GM20000 (cell line): Measurements from ENCODE around the gene SETD1A.

Source experiments
- DNase-seq: peaks from one replicate; pipeline ENCODE4 v3.0.0; 2012; ENCODE audit warnings: low spot score
- CTCF ChIP-seq: IDR thresholded peaks from 2 replicates; pipeline ENCODE4 v1.5.1; 2012; ENCODE audit warnings: mild to moderate bottlenecking, control low read depth; ENCODE audit errors: extremely low read depth, missing control alignments

Gene SETD1A

GRCh38 chr16:30951193-30951592, 6.4 kb upstream of the SETD1A start:
- no peak for TF ChIP-seq CTCF
- DNase-seq: no peak

GRCh38 chr16:30951750-30952149, 5.8 kb upstream of the SETD1A start:
- DNase-seq: no peak
- TF ChIP-seq CTCF: no peak

GRCh38 chr16:30953111-30953510, 4.4 kb upstream of the SETD1A start:
- DNase-seq: no peak
- no peak for TF ChIP-seq CTCF

- TF ChIP-seq CTCF: peak; percentile 71
- no peak for DNase-seq
Observed at GRCh38 chr16:30953511-30954124, 3.9 kb upstream of the SETD1A start.

GRCh38 chr16:30954993-30955392, 2.6 kb upstream of the SETD1A start:
- TF ChIP-seq CTCF: no peak
- no peak for DNase-seq

GRCh38 chr16:30956601-30957455, 726 bp upstream of the SETD1A start:
- peak; percentile 91 for DNase-seq
- no peak for TF ChIP-seq CTCF
